Uterine smooth muscle cell (primary cell): ENCODE measurements around the gene SHB. TPM values are rescaled to one million over a fixed set of nuclear protein-coding genes. Genes with fewer than 3 reads are reported as not detected.

ENCODE experiments used
- total RNA-seq: library from RNA; depleted of rRNA; stranded (reverse); fragments of >200 nt; gene quantifications from 2 replicates; pipeline ENCODE4 v1.2.3, GENCODE V29; 2014

Gene SHB, protein sequence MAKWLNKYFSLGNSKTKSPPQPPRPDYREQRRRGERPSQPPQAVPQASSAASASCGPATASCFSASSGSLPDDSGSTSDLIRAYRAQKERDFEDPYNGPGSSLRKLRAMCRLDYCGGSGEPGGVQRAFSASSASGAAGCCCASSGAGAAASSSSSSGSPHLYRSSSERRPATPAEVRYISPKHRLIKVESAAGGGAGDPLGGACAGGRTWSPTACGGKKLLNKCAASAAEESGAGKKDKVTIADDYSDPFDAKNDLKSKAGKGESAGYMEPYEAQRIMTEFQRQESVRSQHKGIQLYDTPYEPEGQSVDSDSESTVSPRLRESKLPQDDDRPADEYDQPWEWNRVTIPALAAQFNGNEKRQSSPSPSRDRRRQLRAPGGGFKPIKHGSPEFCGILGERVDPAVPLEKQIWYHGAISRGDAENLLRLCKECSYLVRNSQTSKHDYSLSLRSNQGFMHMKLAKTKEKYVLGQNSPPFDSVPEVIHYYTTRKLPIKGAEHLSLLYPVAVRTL
- total RNA-seq: 12.9 and 17.4 TPM in 2 replicates

DNA sequence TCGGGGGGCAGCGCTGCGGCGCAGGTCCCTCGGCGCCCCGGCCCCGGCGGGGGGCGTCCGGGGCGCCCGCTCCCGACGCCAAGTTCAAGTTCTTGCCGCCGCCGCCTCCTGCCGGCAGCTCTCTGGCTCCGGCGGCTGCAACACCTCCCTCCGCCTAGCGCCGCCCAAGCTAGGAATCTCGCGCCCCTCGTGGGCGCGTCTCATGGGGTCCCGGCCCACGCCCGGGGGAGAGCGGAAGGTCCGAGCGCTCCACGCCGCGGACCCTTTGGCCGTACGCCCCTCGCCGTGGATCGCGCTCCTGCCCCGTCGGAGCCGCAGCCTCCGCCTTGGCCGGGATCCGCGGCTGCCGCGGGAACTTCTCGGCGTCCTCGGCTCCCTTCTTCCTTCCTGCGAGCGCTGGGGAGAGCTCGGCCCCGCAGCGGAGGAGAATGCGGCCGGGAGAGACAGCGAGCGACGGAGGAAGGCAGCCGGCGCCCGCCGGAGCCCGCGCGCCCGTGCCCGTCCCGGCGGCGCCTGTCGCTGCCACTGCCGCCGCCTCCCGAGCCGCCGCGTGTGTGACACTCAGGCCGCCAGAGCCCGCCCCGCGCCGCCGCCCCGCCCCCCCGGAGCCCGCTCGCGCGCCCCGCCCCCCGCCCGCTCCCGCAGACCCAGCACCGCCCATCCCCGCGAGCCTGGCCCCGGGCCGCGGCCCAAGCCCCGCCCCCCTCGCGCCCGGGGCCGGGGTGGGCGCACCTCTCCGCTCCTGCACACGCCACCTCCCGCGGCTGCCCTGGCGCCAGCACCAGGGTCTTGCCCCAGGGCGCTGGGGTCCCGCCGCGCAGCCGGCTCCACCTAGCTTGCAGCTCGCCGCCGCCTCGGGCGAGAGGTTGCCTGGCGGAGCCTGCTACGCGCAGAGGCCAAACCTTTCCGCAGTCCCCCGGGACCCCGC, at the start of gene SHB:
SHB (minus strand) TSS at position 527 of the 928 bp plus-strand sequence. CDS start 582 bp downstream, outside the sequence.

DNA sequence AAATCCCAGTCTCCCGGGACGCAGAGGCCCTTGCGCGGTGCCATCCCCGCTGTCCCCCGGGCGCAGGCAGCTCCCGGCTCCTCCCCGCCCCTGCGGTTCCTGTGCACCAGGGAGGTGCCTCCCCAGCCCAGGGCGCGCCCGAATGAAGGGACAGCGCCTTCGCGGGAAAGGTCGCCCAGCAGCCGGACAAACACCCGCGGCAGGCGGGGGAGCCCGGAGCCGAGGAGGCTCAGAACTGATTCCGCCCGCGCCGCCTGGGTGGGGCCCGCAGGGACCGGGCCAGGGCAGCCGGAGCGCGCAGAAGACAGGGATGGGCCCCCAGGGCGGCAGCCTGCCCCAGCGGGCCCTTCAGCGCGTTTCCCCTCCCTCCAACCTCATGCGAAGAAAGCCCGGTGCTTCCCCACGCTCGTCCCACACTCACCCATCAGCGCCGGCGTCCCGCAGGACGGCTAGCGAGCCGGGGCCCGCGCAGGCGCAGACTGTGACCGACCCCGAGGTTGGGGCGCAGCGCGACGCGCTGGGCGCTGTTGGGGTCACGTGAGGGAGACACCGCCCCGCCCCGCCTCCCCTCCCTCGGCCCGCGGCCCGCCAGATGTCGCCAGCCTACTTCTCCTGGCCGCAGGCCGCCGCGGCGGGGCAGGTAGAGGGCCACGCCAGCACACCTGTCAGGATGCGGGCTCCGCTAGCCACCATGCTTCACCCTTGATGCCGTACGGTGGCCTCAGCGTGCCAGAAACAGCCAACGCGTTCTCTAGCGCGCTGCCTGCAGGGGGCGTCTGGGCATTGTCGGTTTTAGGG, 165.2 kb downstream of the SHB start, which contains the start of gene SLC25A51:
SLC25A51 (minus strand) TSS at position 481 of the 798 bp plus-strand sequence. CDS start 15,577 bp downstream, outside the sequence.

Other genes with a start within 250 kb of the SHB start
- gene SLC25A51, start 165.1 kb downstream of the SHB start, total RNA-seq: 60.8 and 70.1 TPM in 2 replicates